ENCODE data around the gene LRP4. TPM values are rescaled to one million over a fixed set of nuclear protein-coding genes. Genes with fewer than 3 reads are reported as not detected.
A peak's percentile ranks its signal among the peaks of the same experiment; 100 is the strongest.
"Not testable (repeated sequence)": the region's sequence is repeated elsewhere in the genome, so short reads cannot be mapped to it uniquely, and the experiment has no call there.

Gene LRP4, protein sequence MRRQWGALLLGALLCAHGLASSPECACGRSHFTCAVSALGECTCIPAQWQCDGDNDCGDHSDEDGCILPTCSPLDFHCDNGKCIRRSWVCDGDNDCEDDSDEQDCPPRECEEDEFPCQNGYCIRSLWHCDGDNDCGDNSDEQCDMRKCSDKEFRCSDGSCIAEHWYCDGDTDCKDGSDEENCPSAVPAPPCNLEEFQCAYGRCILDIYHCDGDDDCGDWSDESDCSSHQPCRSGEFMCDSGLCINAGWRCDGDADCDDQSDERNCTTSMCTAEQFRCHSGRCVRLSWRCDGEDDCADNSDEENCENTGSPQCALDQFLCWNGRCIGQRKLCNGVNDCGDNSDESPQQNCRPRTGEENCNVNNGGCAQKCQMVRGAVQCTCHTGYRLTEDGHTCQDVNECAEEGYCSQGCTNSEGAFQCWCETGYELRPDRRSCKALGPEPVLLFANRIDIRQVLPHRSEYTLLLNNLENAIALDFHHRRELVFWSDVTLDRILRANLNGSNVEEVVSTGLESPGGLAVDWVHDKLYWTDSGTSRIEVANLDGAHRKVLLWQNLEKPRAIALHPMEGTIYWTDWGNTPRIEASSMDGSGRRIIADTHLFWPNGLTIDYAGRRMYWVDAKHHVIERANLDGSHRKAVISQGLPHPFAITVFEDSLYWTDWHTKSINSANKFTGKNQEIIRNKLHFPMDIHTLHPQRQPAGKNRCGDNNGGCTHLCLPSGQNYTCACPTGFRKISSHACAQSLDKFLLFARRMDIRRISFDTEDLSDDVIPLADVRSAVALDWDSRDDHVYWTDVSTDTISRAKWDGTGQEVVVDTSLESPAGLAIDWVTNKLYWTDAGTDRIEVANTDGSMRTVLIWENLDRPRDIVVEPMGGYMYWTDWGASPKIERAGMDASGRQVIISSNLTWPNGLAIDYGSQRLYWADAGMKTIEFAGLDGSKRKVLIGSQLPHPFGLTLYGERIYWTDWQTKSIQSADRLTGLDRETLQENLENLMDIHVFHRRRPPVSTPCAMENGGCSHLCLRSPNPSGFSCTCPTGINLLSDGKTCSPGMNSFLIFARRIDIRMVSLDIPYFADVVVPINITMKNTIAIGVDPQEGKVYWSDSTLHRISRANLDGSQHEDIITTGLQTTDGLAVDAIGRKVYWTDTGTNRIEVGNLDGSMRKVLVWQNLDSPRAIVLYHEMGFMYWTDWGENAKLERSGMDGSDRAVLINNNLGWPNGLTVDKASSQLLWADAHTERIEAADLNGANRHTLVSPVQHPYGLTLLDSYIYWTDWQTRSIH (N-terminal part only)
- 10 to 100 TPM; 10.6 to 20.4 TPM for total RNA-seq

DNA sequence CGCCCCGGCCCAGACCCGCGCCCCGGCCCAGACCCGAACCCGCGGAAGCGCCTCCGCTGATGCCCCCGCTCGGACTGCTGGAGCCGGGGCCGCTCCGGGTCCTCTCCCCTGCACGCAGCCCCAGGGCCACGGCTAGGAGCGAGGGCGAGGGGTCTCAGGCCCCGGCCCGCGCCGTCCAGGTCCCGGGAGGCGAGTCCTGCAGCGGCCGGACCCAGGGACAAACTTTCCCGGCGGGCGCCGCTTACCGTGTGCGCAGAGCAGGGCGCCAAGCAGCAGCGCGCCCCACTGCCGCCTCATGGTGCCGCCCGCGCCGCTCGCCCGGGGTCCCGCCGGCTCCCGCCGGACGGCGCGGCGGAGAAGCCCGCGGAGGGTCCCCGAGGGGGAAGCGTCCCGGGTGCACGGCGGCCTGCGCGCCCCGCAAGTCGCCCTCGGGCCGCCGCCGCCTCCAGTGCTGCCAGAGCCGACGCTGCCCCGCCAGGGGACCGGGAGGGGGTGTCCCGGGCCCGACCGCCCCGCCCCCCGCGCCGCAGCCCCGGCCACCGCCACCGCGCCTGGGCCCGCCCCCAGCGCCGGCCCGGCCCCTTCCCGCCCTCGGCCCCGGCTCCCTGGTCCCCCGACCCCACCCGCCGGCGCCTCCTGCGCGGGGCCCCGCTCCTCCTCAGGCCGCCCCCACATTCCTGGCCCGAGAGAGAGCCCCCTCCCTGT, at the start of gene LRP4:
Gene LRP4 (minus strand): TSS at position 468 of the 705 bp plus-strand sequence. CDS start 171 bp downstream, at position 297.
- peak within 1 kb of the TSS; percentile 17 to 57 for H3K4me3 ChIP-seq
- WGBS, 2 donors: 1% methylated on average over 71 of the region's 97 CpGs; no CpG with 5 or more reads in 1 of the 2 donors

DNA sequence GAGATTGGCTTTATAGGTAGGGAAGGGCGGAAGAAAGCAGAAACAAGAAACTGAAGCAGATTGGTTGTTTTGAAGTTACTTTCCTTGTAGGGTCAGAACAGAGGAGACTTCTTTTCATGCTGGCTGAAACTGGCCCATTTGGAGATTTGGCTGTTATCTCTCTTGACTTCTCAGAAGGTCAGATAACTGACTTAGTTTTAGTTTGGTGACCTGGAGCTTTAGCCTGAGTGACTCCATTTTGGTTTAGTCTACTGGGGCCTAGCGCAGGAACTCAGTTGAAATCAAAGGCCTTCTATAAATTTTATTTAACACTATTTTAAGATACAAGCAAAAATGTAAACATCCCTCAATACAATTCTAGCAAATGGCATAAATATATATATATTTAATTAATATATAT, 49.6 kb upstream of the LRP4 start:
- no peak for TF ChIP-seq POLR2A (IDR thresholded peaks at IDR 0.05)
- TF ChIP-seq, protein P1, sequence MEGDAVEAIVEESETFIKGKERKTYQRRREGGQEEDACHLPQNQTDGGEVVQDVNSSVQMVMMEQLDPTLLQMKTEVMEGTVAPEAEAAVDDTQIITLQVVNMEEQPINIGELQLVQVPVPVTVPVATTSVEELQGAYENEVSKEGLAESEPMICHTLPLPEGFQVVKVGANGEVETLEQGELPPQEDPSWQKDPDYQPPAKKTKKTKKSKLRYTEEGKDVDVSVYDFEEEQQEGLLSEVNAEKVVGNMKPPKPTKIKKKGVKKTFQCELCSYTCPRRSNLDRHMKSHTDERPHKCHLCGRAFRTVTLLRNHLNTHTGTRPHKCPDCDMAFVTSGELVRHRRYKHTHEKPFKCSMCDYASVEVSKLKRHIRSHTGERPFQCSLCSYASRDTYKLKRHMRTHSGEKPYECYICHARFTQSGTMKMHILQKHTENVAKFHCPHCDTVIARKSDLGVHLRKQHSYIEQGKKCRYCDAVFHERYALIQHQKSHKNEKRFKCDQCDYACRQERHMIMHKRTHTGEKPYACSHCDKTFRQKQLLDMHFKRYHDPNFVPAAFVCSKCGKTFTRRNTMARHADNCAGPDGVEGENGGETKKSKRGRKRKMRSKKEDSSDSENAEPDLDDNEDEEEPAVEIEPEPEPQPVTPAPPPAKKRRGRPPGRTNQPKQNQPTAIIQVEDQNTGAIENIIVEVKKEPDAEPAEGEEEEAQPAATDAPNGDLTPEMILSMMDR (IDR thresholded peaks at IDR 0.05): no peak
- no peaks in the 10 kb centered on the region for H3K27me3 ChIP-seq

More for the DNA sequence above, at the start of gene LRP4:
- DNase-seq (peak; percentile 56 to 75 (median 60)), ATAC-seq (peak; percentile 77)
- H3K9me3 ChIP-seq: no peaks in the 10 kb centered on the region
- peaks cover 0 to 3% of the 10 kb centered on the region in 2 donors for H3K27me3 ChIP-seq
- H3K36me3 ChIP-seq (replicated peaks in 1 of 2; ENCODE audit: insufficient read depth in 1 of 2, low read depth in 2 of 2): no peaks in the 10 kb centered on the region
- TF ChIP-seq, protein P1 (IDR thresholded peaks at IDR 0.05): peak in 2 of 7 experiments; percentile 20 to 34
- TF ChIP-seq POLR2A (IDR thresholded peaks at IDR 0.05): no peak
- peak within 1 kb of the TSS in 2 of 4 donors; percentile 20 to 49 for H3K27ac ChIP-seq
- intact Hi-C loops (cut with DNase I): no loop called here
- H3K4me1 ChIP-seq: peaks cover 33% of the 10 kb centered on the region

DNA sequence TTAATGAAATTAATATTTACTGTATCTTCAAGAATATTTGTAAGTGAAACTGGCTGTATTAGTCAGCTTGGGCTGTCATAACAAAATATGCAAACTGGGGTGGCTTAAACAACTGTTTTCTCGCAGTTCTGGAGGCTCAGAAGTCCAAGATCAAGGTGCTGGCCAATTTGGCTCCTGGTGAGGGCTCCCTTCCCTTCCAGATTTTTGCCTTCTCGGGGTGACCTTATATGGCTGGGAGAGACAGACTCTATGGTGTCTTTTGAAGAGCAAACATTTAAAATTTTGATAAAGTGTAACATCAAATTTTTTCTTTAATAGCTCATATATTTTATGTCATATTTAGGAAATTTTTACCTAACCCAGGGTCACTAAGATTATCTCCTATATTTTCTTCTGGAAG, 48.4 kb upstream of the LRP4 start:
- TF ChIP-seq POLR2A (IDR thresholded peaks at IDR 0.05): no peak
- TF ChIP-seq, protein P1 (IDR thresholded peaks at IDR 0.05): no peak

More for the DNA sequence above, 49.6 kb upstream of the LRP4 start:
- 90 to 100% methylated on average over 2 of the region's 2 CpGs for WGBS, 2 donors
- ATAC-seq (no peak), DNase-seq (no peak)
- Histone ChIP-seq H3K27ac (no peak overlapping the region), H3K4me1 (peaks cover 11% of the 10 kb centered on the region), H3K9me3 (no peaks in the 10 kb centered on the region), H3K36me3 (replicated peaks in 1 of 2; ENCODE audit: insufficient read depth in 1 of 2, low read depth in 2 of 2) (no peaks in the 10 kb centered on the region), H3K4me3 (no peak overlapping the region)
- intact Hi-C loops (cut with DNase I): no loop called here

DNA sequence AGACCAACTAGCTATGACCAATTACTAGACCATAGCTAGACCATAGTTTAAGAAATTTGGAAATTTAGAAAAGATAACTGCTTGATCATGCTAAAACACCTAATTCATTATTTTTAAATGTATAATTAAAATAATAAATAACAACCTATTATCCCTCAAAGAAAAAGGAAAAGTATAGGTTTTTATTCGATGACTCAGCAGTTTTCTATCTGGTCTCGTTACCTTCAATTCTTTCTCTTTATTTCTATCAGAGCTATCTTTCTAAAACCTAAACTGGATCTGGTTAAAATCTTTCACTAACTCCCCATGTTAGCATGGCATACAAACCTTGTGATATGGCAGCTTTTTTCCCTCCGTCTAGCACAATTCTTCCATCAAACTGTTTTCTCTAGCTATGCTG, 45.5 kb upstream of the LRP4 start:
- H3K4me3 ChIP-seq: no peak overlapping the region
- 93 to 97% methylated on average over 3 of the region's 3 CpGs for WGBS, 2 donors
- TF ChIP-seq, protein P1 (IDR thresholded peaks at IDR 0.05): no peak
- no peak for TF ChIP-seq POLR2A (IDR thresholded peaks at IDR 0.05)
- no peak for DNase-seq
- intact Hi-C loops (cut with DNase I): no loop called here
- no peaks in the 10 kb centered on the region for H3K36me3 ChIP-seq (replicated peaks in 1 of 2; ENCODE audit: insufficient read depth in 1 of 2, low read depth in 2 of 2)
- ATAC-seq: no peak
- H3K27ac ChIP-seq: no peak overlapping the region
- H3K4me1 ChIP-seq: no peaks in the 10 kb centered on the region
- no peaks in the 10 kb centered on the region for H3K9me3 ChIP-seq
- H3K27me3 ChIP-seq: no peaks in the 10 kb centered on the region

More for the DNA sequence above, 48.4 kb upstream of the LRP4 start:
- Histone ChIP-seq H3K9me3 (no peaks in the 10 kb centered on the region), H3K4me3 (no peak overlapping the region), H3K27me3 (no peaks in the 10 kb centered on the region), H3K4me1 (no peaks in the 10 kb centered on the region), H3K27ac (no peak overlapping the region), H3K36me3 (replicated peaks in 1 of 2; ENCODE audit: insufficient read depth in 1 of 2, low read depth in 2 of 2) (no peaks in the 10 kb centered on the region)
- no peak for ATAC-seq
- intact Hi-C loops (cut with DNase I): no loop called here
- no peak for DNase-seq
- 63 to 73% methylated on average over 2 of the region's 2 CpGs for WGBS, 2 donors

DNA sequence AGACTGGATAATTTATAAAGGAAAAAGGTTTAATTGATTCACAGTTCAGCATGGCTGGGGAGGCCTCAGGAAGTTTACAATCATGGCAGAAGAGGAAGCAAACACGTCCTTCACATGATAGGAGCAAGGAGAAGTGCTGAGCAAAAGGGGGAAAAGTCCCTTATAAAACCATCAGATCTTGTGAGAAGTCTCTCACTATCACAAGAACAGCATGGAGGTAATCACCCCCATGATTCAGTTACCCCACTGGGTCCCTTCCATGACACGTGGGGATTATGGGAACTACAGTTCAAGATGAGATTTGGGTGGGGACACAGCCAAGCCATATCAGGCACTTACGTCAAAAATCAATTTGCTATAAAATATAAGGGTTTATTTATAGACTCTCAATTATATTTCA, 43.5 kb upstream of the LRP4 start:
- WGBS, 2 donors: 85 to 86% methylated on average over 3 of the region's 3 CpGs
- DNase-seq; H3K4me3 ChIP-seq; H3K27me3 ChIP-seq; intact Hi-C loops (cut with DNase I); H3K9me3 ChIP-seq; ATAC-seq; H3K4me1 ChIP-seq; H3K36me3 ChIP-seq (replicated peaks in 1 of 2; ENCODE audit: insufficient read depth in 1 of 2, low read depth in 2 of 2); H3K27ac ChIP-seq: not testable (repeated sequence)

Measured in body of pancreas (tissue), 4 donors.